Measurements from ENCODE around the gene KRTAP1-1.
"Not testable (repeated sequence)": the region's sequence is repeated elsewhere in the genome, so short reads cannot be mapped to it uniquely, and the experiment has no call there.

GRCh38 chr17:41055130-41055529 lies 13.9 kb upstream of the KRTAP1-1 start, which contains the start of gene KRTAP2-2:
- not testable (repeated sequence) for TF ChIP-seq CREB1 (IDR thresholded peaks at IDR 0.05); CTCF (IDR thresholded peaks at IDR 0.05; ENCODE audit: control extremely low read depth in 1 of 3, insufficient read depth in 1 of 3, low read depth in 1 of 3, low read length in 3 of 3); ZNF274 (IDR thresholded peaks at IDR 0.05; ENCODE audit: borderline replicate concordance, extremely low read depth, low read length); EZH2 (IDR thresholded peaks at IDR 0.05; ENCODE audit: low read depth, low read length, severe bottlenecking); EP300 (IDR thresholded peaks at IDR 0.05; ENCODE audit: borderline replicate concordance in 1 of 2, low read depth in 2 of 2, low read length in 2 of 2); POLR2A (IDR thresholded peaks at IDR 0.05; ENCODE audit: control extremely low read depth in 1 of 2, low read depth in 2 of 2, low read length in 2 of 2); FOSL1 (IDR thresholded peaks at IDR 0.05; ENCODE audit: insufficient read depth, low read depth, low read length); JUN (IDR thresholded peaks at IDR 0.05; ENCODE audit: low read depth, low read length); SUZ12 (IDR thresholded peaks at IDR 0.05; ENCODE audit: low read length); YY1 (IDR thresholded peaks at IDR 0.05; ENCODE audit: low read depth, low read length); SRF (IDR thresholded peaks at IDR 0.05; ENCODE audit: low read depth, low read length)

Data from H1 (cell line).